Mesendoderm (in vitro differentiated cells): ENCODE measurements around the gene ABCA1.

ENCODE experiments used
- DNase-seq: peaks from one replicate; pipeline ENCODE4 v3.0.0; 2013
- H2AK5ac ChIP-seq: 2 replicates; pipeline ENCODE4 v1.6.1; 2013; ENCODE audit warnings: low read length, inconsistent platforms
- H2BK120ac ChIP-seq: 2 replicates; pipeline ENCODE4 v1.6.1; 2013; ENCODE audit warnings: low read depth, mild to moderate bottlenecking, low read length, moderate library complexity, mixed read lengths
- H2BK15ac ChIP-seq: replicated peaks from 2 replicates; pipeline ENCODE4 v1.6.1; 2013; ENCODE audit warnings: low read depth, mild to moderate bottlenecking, moderate library complexity
- H2BK5ac ChIP-seq: 2 replicates; pipeline ENCODE4 v1.6.1; 2013; ENCODE audit warnings: low read length, inconsistent platforms
- H3K18ac ChIP-seq: 2 replicates; pipeline ENCODE4 v1.6.1; 2013; ENCODE audit warnings: mild to moderate bottlenecking, low read length, mixed read lengths
- H3K23ac ChIP-seq: one replicate; pipeline ENCODE4 v1.6.1; 2013; ENCODE audit warnings: low read length
- H3K27ac ChIP-seq: 2 replicates; pipeline ENCODE4 v1.5.1; 2013; ENCODE audit warnings: low read depth, mild to moderate bottlenecking, inconsistent platforms, low read length, moderate library complexity
- H3K27me3 ChIP-seq: 2 replicates; pipeline ENCODE4 v1.6.1; 2013; ENCODE audit warnings: low read length, control low read depth, mild to moderate bottlenecking, inconsistent platforms; ENCODE audit not compliant: insufficient read depth, poor library complexity
- H3K36me3 ChIP-seq: 2 replicates; pipeline ENCODE4 v1.6.1; 2013; ENCODE audit warnings: low read length, inconsistent platforms; ENCODE audit not compliant: control insufficient read depth, insufficient read depth
- H3K4ac ChIP-seq: one replicate; pipeline ENCODE4 v1.6.1; 2013; ENCODE audit warnings: low read depth, mild to moderate bottlenecking, low read length, moderate library complexity
- H3K4me1 ChIP-seq: 2 replicates; pipeline ENCODE4 v1.6.1; 2013; ENCODE audit warnings: low read depth, low read length, inconsistent platforms; ENCODE audit not compliant: control insufficient read depth
- H3K4me2 ChIP-seq: 2 replicates; pipeline ENCODE4 v1.6.1; 2013; ENCODE audit warnings: low read length
- H3K4me3 ChIP-seq: 2 replicates; pipeline ENCODE4 v1.5.1; 2013; ENCODE audit warnings: mild to moderate bottlenecking, low read length
- H3K56ac ChIP-seq: one replicate; pipeline ENCODE4 v1.6.1; 2013; ENCODE audit warnings: low read length
- H3K79me1 ChIP-seq: 2 replicates; pipeline ENCODE4 v1.6.1; 2013; ENCODE audit warnings: low read length, inconsistent platforms
- H3K79me2 ChIP-seq: 2 replicates; pipeline ENCODE4 v1.6.1; 2013; ENCODE audit warnings: mild to moderate bottlenecking, low read length; ENCODE audit not compliant: control insufficient read depth, insufficient read depth
- H3K9ac ChIP-seq: 2 replicates; pipeline ENCODE4 v1.6.1; 2013; ENCODE audit warnings: low read length, inconsistent platforms
- H4K5ac ChIP-seq: one replicate; pipeline ENCODE4 v1.6.1; 2013; ENCODE audit warnings: low read length
- H4K8ac ChIP-seq: one replicate; pipeline ENCODE4 v1.6.1; 2013; ENCODE audit warnings: low read depth, mild to moderate bottlenecking, control low read depth, low read length, moderate library complexity
- WGBS: extraction: QIAGEN DNeasy Blood & Tissue Kit; methylation state at CpG from one replicate; pipeline ENCODE4 v1.1.7; 2013; ENCODE audit warnings: low lambda C conversion rate, missing lambda C conversion rate; ENCODE audit not compliant: insufficient coverage; ENCODE audit errors: extremely low coverage; 5-methylcytosine and 5-hydroxymethylcytosine counted together

Gene ABCA1

DNA sequence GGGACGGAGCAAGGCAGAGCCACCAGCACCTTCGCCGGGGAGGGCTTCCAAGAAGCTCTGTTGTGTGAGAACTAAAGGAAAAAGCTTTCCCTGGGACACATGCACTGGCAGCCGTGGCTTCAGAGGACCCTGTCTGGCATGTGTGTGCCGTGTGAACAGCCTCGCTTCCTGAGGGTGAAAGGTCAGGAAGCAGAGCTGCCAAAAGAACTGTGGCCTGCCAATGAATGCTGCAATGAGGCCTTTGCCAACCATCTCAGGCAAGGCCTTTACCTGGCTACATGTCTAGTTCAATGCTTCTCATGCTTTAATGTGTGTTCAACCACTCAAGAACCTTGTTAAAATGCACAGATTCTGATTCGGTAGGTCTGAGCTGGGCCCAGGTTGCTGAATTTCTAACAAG lies 110.5 kb downstream of the ABCA1 start:
- Histone ChIP-seq H2BK120ac (no peak overlapping the region), H3K4me2 (no peak overlapping the region), H3K79me1 (no peaks in the 10 kb centered on the region), H3K9ac (no peak overlapping the region), H3K4ac (no peak overlapping the region), H4K8ac (no peak overlapping the region), H3K79me2 (no peaks in the 10 kb centered on the region), H3K4me1 (no peaks in the 10 kb centered on the region), H3K27ac (no peak overlapping the region), H3K23ac (no peak overlapping the region), H3K18ac (no peak overlapping the region), H3K4me3 (no peak overlapping the region), H3K36me3 (no peaks in the 10 kb centered on the region), H4K5ac (no peak overlapping the region), H3K27me3 (no peaks in the 10 kb centered on the region), H3K56ac (no peak overlapping the region), H2BK5ac (no peak overlapping the region), H2AK5ac (no peak overlapping the region), H2BK15ac (no peak overlapping the region)
- no CpG with 5 or more reads among the region's 7 CpGs for WGBS
- no peak for DNase-seq

DNA sequence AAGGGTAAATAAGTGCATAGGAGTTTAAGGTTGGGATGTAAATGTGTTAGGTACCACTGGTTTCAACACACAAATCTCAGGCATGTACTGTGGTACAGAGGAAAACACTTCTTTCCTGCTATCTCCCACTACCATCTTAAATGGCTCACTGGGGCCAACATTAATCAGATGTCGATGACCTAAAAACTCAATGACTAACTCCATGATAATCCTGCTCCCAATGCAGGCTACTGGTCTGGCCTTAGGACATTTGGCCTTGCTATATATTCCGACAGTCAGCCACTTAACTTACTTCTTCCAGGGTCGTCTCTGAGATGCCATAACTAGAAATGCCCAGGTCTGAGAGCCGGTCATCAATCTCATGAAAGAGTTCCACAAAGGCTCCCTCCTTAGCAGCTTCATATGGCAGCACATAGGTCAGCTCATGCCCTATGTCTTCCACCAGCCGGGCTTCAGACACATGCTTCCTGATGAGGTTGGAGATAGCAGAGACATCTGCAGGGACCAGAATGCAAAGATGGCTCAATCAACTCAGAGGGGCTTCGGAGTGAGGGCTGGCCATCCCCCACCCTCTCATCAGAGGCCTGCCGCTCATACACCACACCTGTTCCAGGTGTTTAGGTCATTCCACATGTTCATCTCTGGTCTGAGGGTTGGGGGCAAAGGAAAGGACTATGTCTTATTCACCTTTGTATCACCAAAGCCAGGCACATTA lies 111.9 kb downstream of the ABCA1 start:
- no peak overlapping the region for H3K23ac ChIP-seq
- no peaks in the 10 kb centered on the region for H3K27me3 ChIP-seq
- H2BK15ac ChIP-seq: no peak overlapping the region
- no peak overlapping the region for H3K56ac ChIP-seq
- H3K9ac ChIP-seq: no peak overlapping the region
- no peak overlapping the region for H3K4me2 ChIP-seq
- H3K18ac ChIP-seq: no peak overlapping the region
- no peak overlapping the region for H3K4ac ChIP-seq
- H2BK120ac ChIP-seq: no peak overlapping the region
- no CpG with 5 or more reads among the region's 7 CpGs for WGBS
- no peaks in the 10 kb centered on the region for H3K36me3 ChIP-seq
- no peak overlapping the region for H2AK5ac ChIP-seq
- H3K4me1 ChIP-seq: no peaks in the 10 kb centered on the region
- no peak overlapping the region for H3K27ac ChIP-seq
- no peak overlapping the region for H4K5ac ChIP-seq
- DNase-seq: no peak
- no peak overlapping the region for H4K8ac ChIP-seq
- no peak overlapping the region for H2BK5ac ChIP-seq
- no peaks in the 10 kb centered on the region for H3K79me1 ChIP-seq
- no peaks in the 10 kb centered on the region for H3K79me2 ChIP-seq
- H3K4me3 ChIP-seq: no peak overlapping the region

DNA sequence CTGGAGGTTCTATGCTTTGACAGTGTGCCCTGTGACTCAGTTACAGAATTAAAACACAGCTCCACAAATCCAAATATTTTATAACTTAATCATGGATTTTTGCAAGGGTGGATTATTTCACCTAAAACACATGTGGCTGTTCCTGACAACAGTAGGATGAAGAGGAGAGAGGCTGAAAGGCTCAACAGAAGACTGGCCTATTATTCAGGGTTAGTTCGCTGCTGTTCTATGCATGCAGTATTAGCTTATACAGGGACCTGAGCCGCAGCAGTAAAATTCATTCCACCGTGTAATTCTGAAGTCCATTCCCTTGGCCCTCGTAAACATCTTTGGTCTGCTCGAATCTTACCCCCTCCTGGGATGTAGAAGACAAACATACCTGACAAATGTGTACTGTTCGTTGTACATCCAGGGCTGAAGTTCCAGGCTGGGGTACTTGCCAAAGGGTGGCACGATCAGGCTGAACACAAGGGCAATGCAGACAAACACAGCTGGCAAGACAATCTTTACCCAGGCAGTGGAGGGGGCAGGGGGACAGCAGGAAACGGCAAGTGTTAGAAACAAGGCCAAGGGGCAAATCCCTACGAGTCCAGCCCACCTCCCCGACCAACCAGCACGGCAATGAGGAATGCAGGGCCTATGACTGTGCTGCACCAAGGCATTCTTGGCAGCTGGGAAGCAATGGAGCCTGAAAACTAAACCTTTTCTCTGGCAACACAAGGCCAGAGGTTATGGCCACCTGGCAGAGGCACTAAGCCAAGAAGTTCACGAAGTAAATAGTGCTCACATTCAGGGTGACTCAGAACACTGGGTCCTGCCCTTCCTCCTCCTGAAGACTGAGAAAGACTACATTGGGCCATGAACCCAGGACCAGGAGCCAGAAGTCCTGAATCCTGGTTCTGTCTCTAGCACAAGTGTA lies 117.3 kb downstream of the ABCA1 start:
- DNase-seq: peak; percentile 26
- WGBS: no CpG with 5 or more reads among the region's 12 CpGs

DNA sequence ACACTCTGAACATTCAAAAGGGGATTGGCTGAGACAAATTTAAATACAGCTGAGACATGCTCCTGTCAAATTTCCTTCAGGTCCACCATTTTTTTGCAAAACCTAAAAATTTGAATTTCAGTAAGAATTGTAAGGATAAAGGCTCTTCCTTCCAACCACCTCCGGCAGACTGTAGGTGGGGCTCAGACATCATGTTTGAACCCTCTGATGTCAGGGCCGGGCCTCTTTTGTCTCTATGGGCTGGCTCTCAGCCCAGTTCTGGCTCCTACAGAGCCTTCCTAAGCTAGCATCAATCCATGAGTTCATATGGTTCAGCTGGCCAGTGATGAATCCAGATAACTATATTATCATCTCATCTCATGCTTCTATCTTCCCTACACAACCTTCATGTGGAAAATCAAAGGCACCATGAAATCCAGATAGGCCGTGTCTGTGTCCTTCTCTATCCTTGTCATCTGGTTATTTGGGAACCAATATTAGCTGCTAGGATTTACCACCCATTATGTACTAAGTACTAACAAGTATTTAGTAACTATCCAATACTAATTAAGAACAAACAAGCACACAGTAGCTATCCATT lies 119.8 kb downstream of the ABCA1 start:
- DNase-seq: peak; percentile 35
- no peaks in the 10 kb centered on the region for H3K79me1 ChIP-seq
- H3K4me3 ChIP-seq: no peak overlapping the region
- no peak overlapping the region for H3K23ac ChIP-seq
- H3K4ac ChIP-seq: no peak overlapping the region
- H2BK120ac ChIP-seq: no peak overlapping the region
- H3K56ac ChIP-seq: no peak overlapping the region
- H2BK15ac ChIP-seq: no peak overlapping the region
- no peak overlapping the region for H2BK5ac ChIP-seq
- no peak overlapping the region for H4K5ac ChIP-seq
- no peak overlapping the region for H4K8ac ChIP-seq
- H3K9ac ChIP-seq: no peak overlapping the region
- H3K27ac ChIP-seq: no peak overlapping the region
- H3K4me2 ChIP-seq: no peak overlapping the region
- WGBS: no CpG with 5 or more reads among the region's 3 CpGs
- H2AK5ac ChIP-seq: no peak overlapping the region
- H3K4me1 ChIP-seq: no peaks in the 10 kb centered on the region
- H3K79me2 ChIP-seq: no peaks in the 10 kb centered on the region
- H3K18ac ChIP-seq: no peak overlapping the region
- H3K36me3 ChIP-seq: no peaks in the 10 kb centered on the region
- H3K27me3 ChIP-seq: no peaks in the 10 kb centered on the region

More for the DNA sequence above, 117.3 kb downstream of the ABCA1 start:
- Histone ChIP-seq H3K9ac (no peak overlapping the region), H3K18ac (no peak overlapping the region), H2BK120ac (no peak overlapping the region), H3K27me3 (no peaks in the 10 kb centered on the region), H4K8ac (no peak overlapping the region), H3K36me3 (no peaks in the 10 kb centered on the region), H2BK5ac (no peak overlapping the region), H3K4me2 (no peak overlapping the region), H2BK15ac (no peak overlapping the region), H4K5ac (no peak overlapping the region), H3K23ac (no peak overlapping the region), H3K4me1 (no peaks in the 10 kb centered on the region), H3K56ac (no peak overlapping the region), H3K79me2 (no peaks in the 10 kb centered on the region), H2AK5ac (no peak overlapping the region), H3K4me3 (no peak overlapping the region), H3K79me1 (no peaks in the 10 kb centered on the region), H3K4ac (no peak overlapping the region), H3K27ac (no peak overlapping the region)

DNA sequence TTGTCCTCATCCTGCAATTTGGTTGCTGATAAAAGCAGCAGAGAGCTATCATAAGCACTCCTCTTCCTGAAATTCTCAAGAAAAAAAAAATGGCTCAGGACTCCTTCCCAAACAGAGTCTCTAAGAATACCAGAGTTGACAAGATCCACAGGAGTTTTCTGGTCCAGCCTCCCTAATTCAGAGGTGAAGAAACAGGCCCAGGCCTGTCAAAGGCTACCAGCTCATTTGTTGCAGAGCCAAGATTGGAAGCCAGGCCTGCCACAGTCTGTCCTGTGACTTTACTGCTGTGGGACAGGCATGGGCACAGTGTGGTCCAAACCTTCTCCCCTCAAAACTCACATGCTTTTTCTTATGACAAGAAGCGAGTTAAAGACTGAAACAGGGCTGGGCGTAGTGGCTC lies 122.5 kb downstream of the ABCA1 start:
- no peaks in the 10 kb centered on the region for H3K36me3 ChIP-seq
- no peak for DNase-seq

More for the DNA sequence above, 122.5 kb downstream of the ABCA1 start:
- Histone ChIP-seq H3K4me2 (no peak overlapping the region), H3K56ac (no peak overlapping the region), H3K4me1 (no peaks in the 10 kb centered on the region), H2AK5ac (no peak overlapping the region), H3K27me3 (no peaks in the 10 kb centered on the region), H2BK120ac (no peak overlapping the region), H3K18ac (no peak overlapping the region), H3K27ac (no peak overlapping the region), H4K8ac (no peak overlapping the region), H3K79me2 (no peaks in the 10 kb centered on the region), H4K5ac (no peak overlapping the region), H3K23ac (no peak overlapping the region), H3K4me3 (no peak overlapping the region), H2BK15ac (no peak overlapping the region), H3K79me1 (no peaks in the 10 kb centered on the region), H2BK5ac (no peak overlapping the region), H3K4ac (no peak overlapping the region), H3K9ac (no peak overlapping the region)
- no CpG with 5 or more reads among the region's 2 CpGs for WGBS
